Psoas muscle (tissue), 8 donors: ENCODE data around the gene ARHGDIA. TPM values are rescaled to one million over a fixed set of nuclear protein-coding genes. Genes with fewer than 3 reads are reported as not detected.
A peak's percentile ranks its signal among the peaks of the same experiment; 100 is the strongest.

Experiments
- ATAC-seq, 4 donors: fragments of 200-7000 bp; cut with Tn5 transposase; one replicate each; pipeline ENCODE4 v1.9.1; 2020; ENCODE audit warnings: moderate library complexity in 3 of 4, mild to moderate bottlenecking in 2 of 4
- DNase-seq, 2 donors: peaks; one replicate each; pipeline ENCODE4 v3.0.0-alpha.2; 2020
- H3K27ac ChIP-seq: fragments of 200-600 bp; one replicate; pipeline ENCODE4 v1.8.0; 2022
- H3K27me3 ChIP-seq, 3 donors: fragments of 200-600 bp in 1 of 3; one replicate each; pipeline versions ENCODE4 v1.6.1 to v1.8.0; 2013 to 2022; ENCODE audit warnings: low read length in 2 of 3, mild to moderate bottlenecking in 2 of 3, moderate library complexity in 1 of 3; ENCODE audit not compliant: insufficient read depth in 3 of 3
- H3K36me3 ChIP-seq, 2 donors: fragments of 200-600 bp in 1 of 2; one replicate each; pipeline versions ENCODE4 v1.6.1 to v1.8.0; 2013 to 2022; ENCODE audit warnings: low read depth in 1 of 2, mild to moderate bottlenecking in 1 of 2, moderate library complexity in 1 of 2; ENCODE audit not compliant: insufficient read depth in 1 of 2
- H3K4me1 ChIP-seq: fragments of 200-600 bp; one replicate; pipeline ENCODE4 v1.8.0; 2022
- H3K4me3 ChIP-seq: fragments of 200-600 bp; one replicate; pipeline ENCODE4 v1.8.0; 2022; ENCODE audit warnings: mild to moderate bottlenecking
- H3K9me3 ChIP-seq: fragments of 200-600 bp; one replicate; pipeline ENCODE4 v1.8.0; 2022
- WGBS, 3 donors: extraction: QIAGEN DNeasy Blood & Tissue Kit; methylation state at CpG; one replicate each; pipeline versions ENCODE4 v1.1.6 to v1.1.7; 2013; 5-methylcytosine and 5-hydroxymethylcytosine counted together
- intact Hi-C, 2 donors: fragments of 100-400 bp; cut with DNase I; formaldehyde crosslinking; loops; one replicate each; pipeline versions ENCODE4 v1.11.0 to v1.14.2; 2022
- polyA plus RNA-seq, 3 donors: library from polyadenylated mRNA; stranded (reverse); fragments of 200-250 nt; gene quantifications; one replicate each; pipeline ENCODE4 v1.2.3, GENCODE V29; 2013
- total RNA-seq, 4 donors: library from RNA; stranded (reverse); fragmentation: NEBNext Ultra II Directional in 2 of 4; extraction: Animal tissue kit (Norgen Biotek cat#: 25700) in 2 of 4; gene quantifications; one replicate each; pipeline versions ENCODE4 v1.2.1 to v1.2.4, GENCODE V29; 2021 to 2023
- TF ChIP-seq, protein P1 (sequence below): fragments of 200-600 bp; IDR thresholded peaks from one replicate; pipeline ENCODE4 v1.8.0; 2022; ENCODE audit warnings: antibody characterized with exemption
- donor health status: healthy with polysubstance abuse.
- donor health status: DM: no; HTN: no; CAD: no; lungs with moderate emphysema.
- donor health status: Bipolar disorder and iron deficiency.
- donor health status: healthy.
- donor health status: DM: yes; HTN: yes; CAD: no.
- donor health status: DM: no; HTN: no; CAD: no.
- donor health status: DM: no; HTN: no; CAD: no.
- donor health status: DM: yes; HTN: yes; CAD: no.

The ARHGDIA gene
- total and polyA plus RNA-seq, 7 donors = 79.1 to 268 (median 149) TPM

DNA sequence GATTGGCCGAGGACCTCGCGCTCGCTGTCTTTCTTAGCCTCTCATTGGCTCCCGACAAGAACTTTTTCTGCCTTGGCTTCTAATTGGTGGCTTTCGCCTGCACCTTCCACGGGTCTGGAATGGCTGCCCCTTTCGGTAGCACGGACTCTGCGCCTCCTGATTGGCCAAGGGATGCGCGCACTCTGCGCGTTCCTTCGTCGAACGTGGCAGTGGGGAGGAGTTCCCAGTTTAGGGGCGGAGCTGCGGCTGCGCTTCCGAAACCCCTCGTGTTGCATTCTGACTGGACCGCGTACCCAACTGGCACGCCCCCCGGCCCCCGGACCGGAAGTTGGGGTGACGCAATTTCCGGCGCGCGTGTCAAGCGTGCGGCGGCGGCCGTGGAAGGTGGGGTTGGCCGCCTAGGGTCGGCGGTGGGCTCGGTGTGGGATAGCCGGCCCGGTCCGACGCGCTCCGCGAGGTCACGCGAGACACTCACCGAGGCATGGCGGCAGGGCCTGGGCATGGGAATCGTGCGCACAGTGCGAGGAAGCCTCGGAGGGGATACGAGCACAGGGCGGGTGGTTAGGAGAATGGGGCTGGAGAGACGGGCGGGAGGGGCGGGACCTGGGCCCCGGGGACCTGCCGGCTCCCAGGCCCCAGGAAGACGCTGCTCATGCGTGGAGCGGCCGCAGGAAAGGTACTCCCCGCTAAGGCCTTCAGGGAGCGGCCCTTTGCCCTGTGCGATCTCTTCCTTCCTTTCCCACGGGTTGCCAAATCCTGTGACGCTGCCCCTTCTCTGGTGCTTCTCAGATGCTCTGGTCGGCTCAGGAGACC is 10.2 kb downstream of the ARHGDIA start:
- H3K36me3 ChIP-seq = peaks cover 0 to 42% of the 10 kb centered on the region in 2 donors
- TF ChIP-seq, protein P1, sequence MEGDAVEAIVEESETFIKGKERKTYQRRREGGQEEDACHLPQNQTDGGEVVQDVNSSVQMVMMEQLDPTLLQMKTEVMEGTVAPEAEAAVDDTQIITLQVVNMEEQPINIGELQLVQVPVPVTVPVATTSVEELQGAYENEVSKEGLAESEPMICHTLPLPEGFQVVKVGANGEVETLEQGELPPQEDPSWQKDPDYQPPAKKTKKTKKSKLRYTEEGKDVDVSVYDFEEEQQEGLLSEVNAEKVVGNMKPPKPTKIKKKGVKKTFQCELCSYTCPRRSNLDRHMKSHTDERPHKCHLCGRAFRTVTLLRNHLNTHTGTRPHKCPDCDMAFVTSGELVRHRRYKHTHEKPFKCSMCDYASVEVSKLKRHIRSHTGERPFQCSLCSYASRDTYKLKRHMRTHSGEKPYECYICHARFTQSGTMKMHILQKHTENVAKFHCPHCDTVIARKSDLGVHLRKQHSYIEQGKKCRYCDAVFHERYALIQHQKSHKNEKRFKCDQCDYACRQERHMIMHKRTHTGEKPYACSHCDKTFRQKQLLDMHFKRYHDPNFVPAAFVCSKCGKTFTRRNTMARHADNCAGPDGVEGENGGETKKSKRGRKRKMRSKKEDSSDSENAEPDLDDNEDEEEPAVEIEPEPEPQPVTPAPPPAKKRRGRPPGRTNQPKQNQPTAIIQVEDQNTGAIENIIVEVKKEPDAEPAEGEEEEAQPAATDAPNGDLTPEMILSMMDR = peak; percentile 16
- intact Hi-C loops = loop anchor here in 1 of 2 donors (2.0 kb wide), 1 partner anchor 26 kb away; the partner anchor contains the start of gene PPP1R27

DNA sequence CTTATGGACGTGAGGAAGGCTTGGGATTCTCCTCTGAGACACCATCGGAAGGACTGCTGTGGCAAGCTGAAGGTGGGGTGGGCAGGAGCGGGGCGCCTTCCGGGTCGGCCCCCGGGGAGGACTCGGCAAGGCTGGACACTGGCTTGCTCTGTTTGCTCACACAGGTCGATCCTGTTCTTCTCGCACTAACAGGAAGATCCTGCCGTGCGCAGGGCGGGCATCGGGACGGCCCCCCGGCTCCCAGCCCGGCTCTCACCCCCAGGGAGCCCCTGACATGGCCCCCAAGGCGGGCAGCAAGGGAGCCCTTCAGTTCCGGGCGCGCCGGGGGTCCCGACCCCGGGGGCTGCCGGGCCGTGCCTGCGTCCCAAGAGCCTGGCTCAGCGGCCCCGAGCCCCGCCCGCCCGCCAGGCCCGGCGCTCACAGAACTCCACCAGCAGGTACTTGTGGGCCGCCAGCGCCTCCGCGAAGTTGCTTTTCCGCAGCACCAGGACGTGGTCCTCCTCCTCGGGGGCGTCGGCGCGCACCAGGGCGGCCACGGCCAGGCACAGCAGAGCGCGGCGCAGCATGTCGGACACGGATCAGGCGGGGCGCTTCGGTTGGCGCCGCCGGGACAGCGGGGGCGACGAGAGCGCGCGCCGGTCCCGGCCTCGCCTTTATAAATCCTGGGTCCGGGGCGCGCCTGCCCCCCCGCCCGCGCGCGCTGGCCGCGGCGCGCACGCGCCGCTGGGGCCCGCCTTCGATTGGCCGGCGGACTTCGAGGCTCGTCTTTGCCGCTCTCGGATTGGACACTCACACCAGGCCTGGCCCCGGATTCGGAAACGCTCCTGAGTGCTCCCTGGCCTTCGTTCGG is 11.0 kb downstream of the ARHGDIA start, which contains the start of gene P4HB:
Gene P4HB, minus strand, starts transcription at position 630 of the 850 bp plus-strand sequence. Its CDS starts 64 bp downstream, at position 566.
- ATAC-seq = peak in 3 of 4 donors; percentile 0 to 5 (median 3)
- 0 to 1% (median 0%) methylated on average over 50 to 95 of the region's 95 CpGs for WGBS, 3 donors
- Histone ChIP-seq H3K36me3 (peaks cover 3 to 46% of the 10 kb centered on the region in 2 donors), H3K9me3 (no peaks in the 10 kb centered on the region), H3K4me1 (peaks cover 41% of the 10 kb centered on the region), H3K27me3 (no peaks in the 10 kb centered on the region), H3K4me3 (peak within 1 kb of the TSS; percentile 82), H3K27ac (peak within 1 kb of the TSS; percentile 98)
- intact Hi-C loops = loop anchor here (2.0 to 5.0 kb wide), 3 partner anchors 17 to 38 kb away; partner anchors contain the start of gene PPP1R27 (in 1 of the 2)
- TF ChIP-seq, protein P1 = no peak
- DNase-seq = peak in 1 of 2 donors; percentile 100

More for the DNA sequence above, 10.2 kb downstream of the ARHGDIA start:
- Histone ChIP-seq H3K27ac (peak overlapping the region; percentile 98), H3K9me3 (no peaks in the 10 kb centered on the region), H3K27me3 (no peaks in the 10 kb centered on the region), H3K4me3 (peak overlapping the region; percentile 78), H3K4me1 (peaks cover 34% of the 10 kb centered on the region)
- DNase-seq = peak; percentile 99 to 100
- ATAC-seq = peak; percentile 89 to 92 (median 90)
- WGBS, 3 donors = 0 to 1% (median 0%) methylated on average over 61 to 74 of the region's 74 CpGs

DNA sequence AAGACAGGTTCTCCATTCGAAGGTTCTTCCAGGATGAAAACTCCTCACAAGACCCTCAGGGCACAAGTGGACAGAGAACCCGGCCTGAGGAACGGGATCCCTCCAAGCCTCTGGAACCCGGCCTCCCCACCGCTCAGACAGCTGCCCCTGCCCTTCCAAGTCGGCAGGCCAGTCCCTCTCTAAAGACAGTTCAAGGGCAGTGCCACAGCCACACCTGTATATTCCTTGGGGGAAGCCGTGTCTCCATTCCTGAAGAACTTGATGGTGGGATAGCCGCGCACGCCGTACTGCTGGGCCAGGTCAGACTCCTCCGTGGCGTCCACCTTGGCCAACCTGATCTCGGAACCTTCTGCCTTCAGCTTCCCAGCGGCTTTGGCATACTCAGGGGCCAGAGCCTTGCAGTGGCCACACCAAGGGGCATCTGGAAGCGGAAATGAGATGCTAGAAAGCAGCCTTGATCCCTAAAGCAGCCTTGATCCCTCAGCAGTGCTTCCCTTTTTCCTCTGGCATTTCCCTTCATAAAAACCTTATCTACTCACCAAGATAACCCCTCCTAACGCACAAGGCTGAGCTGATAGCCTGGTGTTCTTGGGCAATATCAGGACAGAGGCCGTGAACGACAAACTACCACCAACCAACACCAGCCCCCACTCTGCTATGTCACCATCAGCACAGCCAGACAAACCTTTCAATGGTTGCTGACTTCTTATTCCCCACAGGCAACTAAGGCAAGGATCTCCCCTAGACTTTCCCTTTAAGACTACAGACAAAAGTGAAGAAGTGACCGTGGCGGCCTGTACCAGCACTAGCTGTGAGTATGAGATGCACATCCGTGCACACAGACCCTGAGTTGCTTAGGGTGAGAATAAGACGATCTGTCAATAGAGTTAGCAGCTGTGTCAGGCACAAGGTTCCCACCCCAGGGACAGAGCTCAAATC is 11.9 kb downstream of the ARHGDIA start:
- intact Hi-C loops = loop anchor here (2.0 to 5.0 kb wide), 2 partner anchors 16 to 37 kb away; no protein-coding TSS in a partner anchor
- Histone ChIP-seq H3K27ac (peak overlapping the region; percentile 97), H3K4me3 (peak overlapping the region; percentile 82), H3K27me3 (no peaks in the 10 kb centered on the region), H3K9me3 (no peaks in the 10 kb centered on the region), H3K36me3 (peaks cover 3 to 49% of the 10 kb centered on the region in 2 donors), H3K4me1 (peaks cover 50% of the 10 kb centered on the region)
- TF ChIP-seq, protein P1 = no peak
- DNase-seq (no peak), ATAC-seq (no peak)
- 36 to 45% (median 37%) methylated on average over 22 to 23 of the region's 23 CpGs for WGBS, 3 donors
